Skeletal muscle tissue (tissue), 4 donors: ENCODE data around the gene ARHGAP10. TPM values are rescaled to one million over a fixed set of nuclear protein-coding genes. Genes with fewer than 3 reads are reported as not detected.
A peak's percentile ranks its signal among the peaks of the same experiment; 100 is the strongest.

ENCODE experiments used
- H3K27ac ChIP-seq: one replicate; pipeline ENCODE4 v1.7.0; 2013; ENCODE audit warnings: mild to moderate bottlenecking, low read depth, low read length, inconsistent platforms
- H3K27me3 ChIP-seq, 3 donors: one replicate each; pipeline ENCODE4 v1.7.0; 2013; ENCODE audit warnings: low read length in 3 of 3; ENCODE audit not compliant: control insufficient read depth in 3 of 3, insufficient read depth in 3 of 3
- H3K36me3 ChIP-seq, 3 donors: one replicate each; pipeline ENCODE4 v1.7.0; 2013; ENCODE audit warnings: low read length in 3 of 3; ENCODE audit not compliant: control insufficient read depth in 3 of 3, insufficient read depth in 3 of 3
- H3K4me1 ChIP-seq, 3 donors: one replicate each; pipeline ENCODE4 v1.7.0; 2013; ENCODE audit warnings: low read length in 3 of 3, mild to moderate bottlenecking in 3 of 3; ENCODE audit not compliant: control insufficient read depth in 3 of 3, insufficient read depth in 3 of 3
- H3K4me3 ChIP-seq, 3 donors: one replicate each; pipeline ENCODE4 v1.7.0; 2013; ENCODE audit warnings: low read length in 3 of 3
- H3K9ac ChIP-seq, 3 donors: one replicate each; pipeline ENCODE4 v1.7.0; 2013; ENCODE audit warnings: low read length in 3 of 3, mild to moderate bottlenecking in 3 of 3, moderate library complexity in 2 of 3, low read depth in 1 of 3
- H3K9me3 ChIP-seq, 3 donors: one replicate each; pipeline ENCODE4 v1.7.0; 2013; ENCODE audit warnings: low read length in 3 of 3; ENCODE audit not compliant: control insufficient read depth in 3 of 3
- total RNA-seq: library from RNA; depleted of rRNA; stranded (reverse); fragments of >200 nt; gene quantifications from one replicate; pipeline ENCODE4 v1.2.3, GENCODE V29; 2014
- donor health status: Osteomylitis.

ARHGAP10 gene
- total RNA-seq, 1 donor from 2014 or later: 88.7 TPM

DNA sequence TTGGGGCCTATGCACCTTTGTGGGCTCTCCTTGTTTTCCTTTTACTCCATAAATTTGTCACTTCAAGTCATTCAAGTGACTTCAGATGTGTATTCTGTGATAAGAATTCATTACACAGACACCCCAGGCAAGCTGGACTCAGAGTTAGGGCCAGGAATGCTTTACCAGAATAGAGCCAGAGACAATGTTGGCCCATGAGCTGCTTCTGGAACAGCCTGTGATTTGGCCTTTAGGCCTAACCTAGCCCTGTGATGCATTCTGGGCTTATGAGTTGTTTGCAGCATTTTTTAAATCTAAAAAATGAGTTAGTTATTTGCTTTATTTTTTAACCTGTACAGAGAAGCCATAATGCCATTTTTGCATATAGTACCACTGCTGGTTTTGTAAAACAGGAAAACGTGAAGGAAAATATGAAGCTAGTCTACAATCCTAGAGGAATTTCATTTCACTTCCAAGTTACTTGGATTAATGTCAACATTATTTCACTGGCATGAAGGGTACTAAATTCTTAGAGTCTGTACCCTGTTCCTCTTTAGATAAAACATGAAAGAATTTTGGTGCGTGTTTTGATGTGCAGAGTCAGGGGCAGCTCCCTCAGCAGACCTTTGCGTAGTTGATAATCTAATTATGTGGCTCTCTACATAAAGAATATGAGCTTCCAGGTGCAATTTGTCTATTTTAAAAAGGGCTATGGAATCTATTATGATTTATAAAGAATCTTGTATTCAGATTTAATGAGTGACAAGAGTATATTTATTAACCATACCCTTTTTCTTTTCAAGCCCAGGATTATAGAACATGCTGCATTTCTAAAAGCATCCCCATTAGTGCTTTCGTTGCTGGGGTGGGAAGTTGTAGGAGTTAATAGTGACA, 84.7 kb downstream of the ARHGAP10 start:
- H3K36me3 ChIP-seq: no peaks in the 10 kb centered on the region

DNA sequence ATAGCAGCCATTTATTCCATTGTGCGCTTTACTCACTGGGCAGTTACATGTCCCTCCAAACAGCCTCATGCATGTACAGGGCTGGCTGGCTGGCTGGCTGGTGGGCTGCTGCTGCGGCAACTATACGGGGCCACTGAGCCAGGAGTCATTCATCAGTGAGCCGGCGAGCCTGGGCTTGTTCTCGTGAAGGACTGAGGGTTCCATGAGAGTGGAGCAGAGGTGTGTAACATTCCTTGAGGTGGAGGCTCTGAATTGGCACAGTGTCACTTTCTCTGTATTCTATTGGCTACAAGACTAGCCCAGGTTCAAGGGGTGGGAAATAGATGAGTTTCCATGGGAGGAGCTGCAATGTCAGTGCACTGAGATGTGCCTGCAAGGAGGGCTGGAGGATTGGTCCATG, 89.1 kb downstream of the ARHGAP10 start:
- Histone ChIP-seq H3K36me3 (peaks cover 0 to 6% (median 4%) of the 10 kb centered on the region in 3 donors), H3K9ac (no peak overlapping the region), H3K4me1 (peaks cover 44 to 65% (median 45%) of the 10 kb centered on the region in 3 donors), H3K27me3 (no peaks in the 10 kb centered on the region), H3K9me3 (no peaks in the 10 kb centered on the region), H3K4me3 (no peak overlapping the region), H3K27ac (no peak overlapping the region)

More for the DNA sequence above, 84.7 kb downstream of the ARHGAP10 start:
- Histone ChIP-seq H3K27me3 (no peaks in the 10 kb centered on the region), H3K9ac (no peak overlapping the region), H3K4me3 (no peak overlapping the region), H3K27ac (peak overlapping the region; percentile 7), H3K9me3 (no peaks in the 10 kb centered on the region), H3K4me1 (peaks cover 53 to 66% (median 54%) of the 10 kb centered on the region in 3 donors)

DNA sequence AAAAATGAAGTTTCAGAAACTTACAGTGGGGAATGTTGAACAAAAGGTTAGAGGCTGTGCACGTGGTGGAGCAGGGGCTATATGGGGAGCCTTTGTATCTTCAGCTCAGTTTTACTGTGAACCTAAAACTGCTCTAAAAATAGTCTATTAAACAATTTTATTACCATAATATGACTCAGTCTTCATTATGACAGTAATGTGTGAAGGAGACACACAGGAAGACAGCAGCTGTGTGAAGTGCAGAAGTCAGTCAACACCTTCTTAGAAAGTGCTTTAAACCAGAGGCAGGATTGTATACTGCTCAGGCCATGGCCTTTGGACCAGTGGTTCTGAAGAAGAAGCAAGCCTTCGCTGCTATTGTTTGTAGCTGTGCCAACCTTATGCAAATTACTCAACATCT, 89.7 kb downstream of the ARHGAP10 start:
- Histone ChIP-seq H3K9me3 (no peaks in the 10 kb centered on the region), H3K27me3 (no peaks in the 10 kb centered on the region), H3K27ac (peak overlapping the region; percentile 48), H3K36me3 (peaks cover 0 to 6% (median 4%) of the 10 kb centered on the region in 3 donors), H3K4me1 (peaks cover 43 to 67% (median 44%) of the 10 kb centered on the region in 3 donors), H3K9ac (no peak overlapping the region), H3K4me3 (no peak overlapping the region)

DNA sequence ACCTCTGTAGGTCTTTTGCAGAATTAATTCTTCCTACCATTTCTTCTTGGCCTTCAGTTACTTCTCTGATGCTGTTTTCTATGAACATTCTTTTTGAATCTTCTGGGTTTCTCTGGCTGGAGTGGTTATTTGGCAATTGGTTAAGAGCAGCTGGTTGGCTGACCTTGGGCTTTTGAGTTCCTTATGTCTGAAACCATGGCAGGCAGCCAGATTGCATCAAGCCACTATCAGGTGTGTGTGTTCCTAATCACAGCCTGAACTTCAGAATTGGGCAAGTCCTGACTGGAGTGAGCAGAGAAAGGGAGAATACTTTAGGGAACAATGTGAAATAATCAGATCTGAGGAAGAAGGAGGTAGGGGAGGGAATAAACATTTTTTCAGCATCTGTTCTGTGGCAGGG, 90.2 kb downstream of the ARHGAP10 start:
- Histone ChIP-seq H3K4me1 (peaks cover 37 to 64% (median 38%) of the 10 kb centered on the region in 3 donors), H3K9me3 (no peaks in the 10 kb centered on the region), H3K4me3 (no peak overlapping the region), H3K27me3 (no peaks in the 10 kb centered on the region), H3K27ac (peak overlapping the region; percentile 48), H3K36me3 (peaks cover 0 to 6% (median 4%) of the 10 kb centered on the region in 3 donors), H3K9ac (no peak overlapping the region)

DNA sequence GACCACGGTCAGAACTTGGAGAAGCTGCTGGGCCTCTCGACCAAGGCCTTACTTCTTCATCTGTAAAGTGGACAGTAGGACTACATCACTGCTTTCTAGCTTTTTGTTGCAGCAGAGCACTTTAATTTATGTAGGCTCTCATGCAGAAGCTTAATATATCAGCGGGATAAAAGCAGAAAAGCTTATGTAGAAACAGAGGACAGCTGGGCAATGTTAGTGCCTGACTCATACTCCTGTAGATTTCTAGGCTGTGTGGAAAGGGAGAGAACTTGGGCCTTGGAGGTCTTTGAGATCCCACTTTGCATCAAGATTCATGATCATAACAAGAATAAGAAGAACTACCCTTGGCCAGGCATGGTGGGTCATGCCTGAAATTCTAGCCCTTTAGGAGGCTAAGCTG, 91.2 kb downstream of the ARHGAP10 start:
- Histone ChIP-seq H3K4me1 (peaks cover 31 to 56% (median 38%) of the 10 kb centered on the region in 3 donors), H3K9ac (no peak overlapping the region), H3K27ac (peak overlapping the region; percentile 48), H3K36me3 (peaks cover 0 to 6% (median 4%) of the 10 kb centered on the region in 3 donors), H3K4me3 (no peak overlapping the region), H3K9me3 (no peaks in the 10 kb centered on the region), H3K27me3 (no peaks in the 10 kb centered on the region)

DNA sequence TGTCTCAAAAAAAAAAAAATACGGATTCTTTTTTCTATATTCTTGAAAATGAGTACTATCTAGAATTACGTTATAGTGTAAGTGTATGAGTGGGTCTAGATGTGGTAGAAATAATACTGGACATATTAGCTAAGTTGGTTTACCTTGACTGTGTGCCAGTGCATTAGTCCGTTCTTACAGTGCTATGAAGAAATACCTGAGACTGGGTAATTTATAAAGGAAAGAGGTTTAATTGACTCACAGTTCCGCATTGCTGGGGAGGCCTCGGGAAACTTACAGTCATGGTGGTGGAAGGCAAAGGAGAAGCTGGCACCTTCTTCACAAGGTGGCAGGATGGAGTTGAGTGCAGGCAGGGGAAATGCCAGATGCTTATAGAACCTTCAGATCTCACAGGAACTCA, 92.4 kb downstream of the ARHGAP10 start:
- peaks cover 39 to 68% (median 46%) of the 10 kb centered on the region in 3 donors for H3K4me1 ChIP-seq

DNA sequence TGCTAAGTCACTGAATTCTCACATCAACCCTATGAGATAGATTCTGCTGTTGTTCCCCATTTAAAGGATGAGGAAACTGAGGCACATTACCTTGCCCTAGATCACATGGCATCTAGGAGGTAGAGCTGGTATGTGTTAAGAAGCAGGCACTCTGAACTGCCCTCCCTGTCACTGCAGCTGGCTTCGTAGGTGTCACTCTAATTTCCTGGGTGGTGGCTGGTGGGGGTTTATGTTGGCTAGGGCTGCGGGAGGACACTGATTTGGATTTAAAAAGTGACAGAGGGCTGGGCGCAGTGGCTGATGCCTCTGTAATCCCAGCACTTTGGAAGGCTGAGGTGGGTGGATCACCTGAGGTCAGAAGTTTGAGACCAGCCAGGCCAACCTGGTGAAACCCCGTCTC, 93.0 kb downstream of the ARHGAP10 start:
- Histone ChIP-seq H3K36me3 (peaks cover 0 to 6% (median 4%) of the 10 kb centered on the region in 3 donors), H3K9me3 (no peaks in the 10 kb centered on the region), H3K4me3 (no peak overlapping the region), H3K4me1 (peaks cover 44 to 71% (median 52%) of the 10 kb centered on the region in 3 donors), H3K27ac (no peak overlapping the region), H3K9ac (no peak overlapping the region), H3K27me3 (no peaks in the 10 kb centered on the region)

More for the DNA sequence above, 92.4 kb downstream of the ARHGAP10 start:
- H3K27me3 ChIP-seq: no peaks in the 10 kb centered on the region
- no peak overlapping the region for H3K27ac ChIP-seq
- H3K9me3 ChIP-seq: no peaks in the 10 kb centered on the region
- H3K36me3 ChIP-seq: peaks cover 0 to 6% (median 4%) of the 10 kb centered on the region in 3 donors
- no peak overlapping the region for H3K4me3 ChIP-seq
- H3K9ac ChIP-seq: no peak overlapping the region

DNA sequence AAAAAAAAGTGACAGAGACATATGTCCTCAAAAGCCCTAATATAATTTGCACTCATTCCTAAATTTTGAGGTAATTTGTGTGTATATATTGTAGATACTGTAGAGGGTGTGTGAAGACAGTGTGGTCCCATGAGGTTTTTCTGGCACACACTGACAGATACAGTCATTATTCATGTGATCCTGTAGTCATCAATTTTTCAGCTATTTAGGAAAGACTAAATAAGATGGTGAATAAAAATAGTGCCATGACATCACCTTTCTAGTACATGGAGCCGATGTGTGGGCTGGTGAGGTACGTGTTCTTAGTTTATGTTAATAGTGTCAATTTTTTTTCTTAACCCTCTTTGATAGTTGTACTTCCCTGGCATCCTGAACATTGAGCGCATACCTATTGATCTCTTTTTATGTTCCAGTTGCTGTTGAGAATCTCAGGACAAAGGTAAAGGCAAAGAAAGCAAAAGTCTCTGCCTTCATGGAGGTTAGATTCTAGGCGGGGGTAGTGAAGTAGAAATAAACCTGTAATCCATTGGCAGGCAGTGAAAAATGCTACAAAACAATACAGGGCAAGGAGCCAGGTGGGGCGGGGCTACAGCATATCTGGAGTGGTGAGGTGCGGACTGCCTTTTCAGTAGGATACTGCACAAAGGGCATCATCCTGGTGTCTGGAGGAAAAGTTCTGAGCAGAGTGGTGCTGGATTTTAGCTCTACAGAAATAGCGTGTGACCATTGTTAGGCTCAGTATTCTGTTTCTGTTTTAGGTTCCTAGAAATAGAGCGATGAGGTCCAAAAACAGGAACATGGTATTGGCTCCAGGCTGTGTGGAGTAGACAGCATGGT, 93.8 kb downstream of the ARHGAP10 start:
- Histone ChIP-seq H3K9me3 (no peaks in the 10 kb centered on the region), H3K27me3 (no peaks in the 10 kb centered on the region), H3K27ac (peak overlapping the region; percentile 60), H3K4me3 (peak overlapping the region; percentile 1 to 3 (median 1)), H3K9ac (no peak overlapping the region), H3K4me1 (peaks cover 51 to 78% (median 57%) of the 10 kb centered on the region in 3 donors), H3K36me3 (peaks cover 0 to 6% (median 4%) of the 10 kb centered on the region in 3 donors)

DNA sequence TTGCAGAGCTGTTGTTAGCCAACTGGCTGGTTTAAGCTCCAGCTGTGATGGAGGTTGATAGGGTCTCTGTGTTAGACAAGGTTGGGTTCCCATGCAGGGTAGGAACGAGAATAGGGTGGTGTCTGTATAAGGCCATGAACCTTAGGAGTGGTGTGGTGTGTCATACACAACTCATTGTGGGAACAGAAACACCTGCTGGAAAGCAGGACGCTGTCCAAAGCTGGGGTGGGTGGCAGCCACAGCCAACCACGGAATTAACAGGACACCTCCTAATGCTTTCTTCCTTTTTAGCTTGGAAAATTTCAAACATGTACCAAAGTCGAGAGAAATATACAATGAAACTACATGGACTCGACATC, 94.4 kb downstream of the ARHGAP10 start:
- Histone ChIP-seq H3K4me1 (peaks cover 51 to 77% (median 60%) of the 10 kb centered on the region in 3 donors), H3K36me3 (peaks cover 0 to 6% (median 4%) of the 10 kb centered on the region in 3 donors), H3K4me3 (peak overlapping the region in 2 of 3 donors; percentile 1 to 3), H3K9ac (no peak overlapping the region), H3K27me3 (no peaks in the 10 kb centered on the region), H3K9me3 (no peaks in the 10 kb centered on the region), H3K27ac (peak overlapping the region; percentile 60)
